GM23338 (cell line): ENCODE data around the gene EYA2.

Experiments used
- CTCF ChIP-seq, 2 experiments: fragments of 200-600 bp in 1 of 2; sonication (generic) in 1 of 2; conservative IDR thresholded peaks; 2 replicates each; pipeline versions ENCODE4 v1.5.1 to v1.6.1; 2016 to 2017; ENCODE audit warnings: antibody characterized with exemption in 2 of 2, low read depth in 2 of 2, mild to moderate bottlenecking in 2 of 2, moderate library complexity in 1 of 2
- EZH2 ChIP-seq: fragments of 200-600 bp; sonication (generic); IDR thresholded peaks from one replicate; pipeline ENCODE4 v1.8.0; 2017; ENCODE audit warnings: antibody characterized with exemption, mild to moderate bottlenecking, low read depth; ENCODE audit not compliant: unreplicated experiment

GRCh38 chr20:47127999-47128398 lies 233.4 kb downstream of the EYA2 start:
- TF ChIP-seq EZH2: no peak
- TF ChIP-seq CTCF (conservative IDR thresholded peaks at IDR 0.05; ENCODE audit: low read depth in 2 of 2): no peak
